Stimulated activated CD8-positive, alpha-beta memory T cell treated with anti-CD3 and anti-CD28 coated beads, Interleukin-12 subunit alpha, Interleukin-12 subunit beta, amount 100 ng/mL, for 4 hours (primary cell): ENCODE results near the gene LARP4B.

Experiments
- DNase-seq: peaks from one replicate; pipeline ENCODE4 v3.0.0-alpha.2; 2020; ENCODE audit warnings: low read depth

LARP4B gene

DNA sequence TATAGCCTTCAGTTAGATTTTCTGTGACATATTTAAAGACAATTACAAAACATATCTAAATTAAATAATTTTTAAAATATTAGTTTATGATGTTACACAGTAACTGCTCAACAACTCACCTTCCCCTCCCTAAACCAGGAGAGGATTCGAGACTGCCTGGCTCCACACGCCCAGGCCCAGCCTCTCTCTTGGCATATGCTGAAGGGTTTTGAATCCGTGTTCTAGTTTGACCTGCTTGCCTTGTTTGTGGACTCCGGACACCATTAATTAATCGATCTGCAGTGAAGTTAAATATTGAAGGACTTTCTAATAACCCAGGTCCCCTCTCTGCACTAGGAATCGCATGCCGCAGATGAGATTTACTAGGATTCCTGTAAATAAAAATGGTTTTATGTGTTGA is 106.6 kb downstream of the LARP4B start:
- DNase-seq: no peak

DNA sequence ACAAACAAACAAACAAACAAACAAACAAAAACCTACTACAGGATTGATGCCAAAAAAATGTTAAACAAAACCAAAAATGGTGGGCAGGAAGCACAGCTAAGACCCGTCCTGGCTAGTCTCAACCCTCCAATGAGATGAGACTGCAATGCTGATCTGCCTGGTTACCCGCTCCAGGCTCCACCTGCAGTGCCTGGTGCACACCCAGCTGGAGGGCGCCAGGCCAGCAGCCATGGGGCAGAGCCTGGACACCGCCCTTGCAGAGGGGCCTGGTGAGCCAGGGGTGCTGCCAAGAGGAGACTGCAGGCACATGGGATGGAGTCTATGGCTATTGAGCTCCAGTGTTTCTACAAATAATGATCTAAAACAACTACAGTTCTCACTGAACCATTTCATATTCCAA is 107.0 kb downstream of the LARP4B start:
- DNase-seq: no peak

DNA sequence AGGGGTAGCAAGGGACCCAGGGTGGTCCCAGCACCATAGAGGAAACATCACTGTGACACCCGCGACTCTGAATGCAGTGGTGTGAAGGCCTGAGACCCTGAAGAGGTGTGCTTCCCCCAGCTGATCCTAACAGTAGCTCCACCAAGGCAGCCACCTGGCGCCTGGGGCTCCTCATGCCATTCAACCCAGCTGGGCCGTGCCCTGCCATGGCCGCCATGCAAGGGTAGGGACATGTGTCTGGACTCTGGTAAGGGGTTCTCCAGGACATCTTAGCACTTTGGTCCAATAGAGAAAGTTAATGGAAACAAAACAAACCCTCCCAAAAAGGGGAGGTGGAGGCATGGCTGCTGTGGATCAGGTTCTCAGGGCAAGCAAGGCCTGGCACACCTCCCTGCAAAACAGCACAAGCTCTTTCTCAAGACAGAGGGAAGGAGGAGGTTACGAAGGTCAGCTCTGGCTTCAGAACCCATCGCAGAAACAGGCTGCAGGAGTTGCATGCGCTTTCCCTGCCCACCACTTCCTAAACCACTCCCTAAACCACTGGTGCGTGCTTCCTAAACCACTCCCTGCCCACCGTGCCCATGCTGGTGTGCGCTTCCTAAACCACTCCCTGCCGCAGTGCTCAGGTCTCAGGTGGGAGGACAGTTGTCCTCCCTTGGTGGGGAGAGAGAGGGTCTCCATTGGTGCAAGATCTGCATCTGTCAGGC is 108.7 kb downstream of the LARP4B start:
- no peak for DNase-seq

DNA sequence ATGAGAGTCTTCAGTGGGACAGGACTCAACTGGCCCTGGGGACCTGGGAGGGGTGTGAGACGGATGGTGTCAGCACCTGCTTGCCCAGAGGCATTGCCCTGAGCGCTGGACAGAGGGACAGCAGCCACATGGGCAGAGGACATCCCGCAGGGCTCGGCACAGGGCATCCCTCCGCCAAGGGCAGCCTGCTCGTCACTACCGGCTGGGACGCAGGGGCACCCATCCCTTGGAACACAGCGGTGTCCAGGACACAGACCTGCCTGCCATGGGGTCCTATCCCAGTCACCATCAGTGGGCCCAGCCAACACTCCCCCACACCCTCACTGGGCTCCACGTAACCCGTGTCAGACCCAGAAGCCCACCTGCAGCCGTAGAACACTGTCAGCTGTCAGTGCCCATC is 109.3 kb downstream of the LARP4B start:
- DNase-seq: no peak

DNA sequence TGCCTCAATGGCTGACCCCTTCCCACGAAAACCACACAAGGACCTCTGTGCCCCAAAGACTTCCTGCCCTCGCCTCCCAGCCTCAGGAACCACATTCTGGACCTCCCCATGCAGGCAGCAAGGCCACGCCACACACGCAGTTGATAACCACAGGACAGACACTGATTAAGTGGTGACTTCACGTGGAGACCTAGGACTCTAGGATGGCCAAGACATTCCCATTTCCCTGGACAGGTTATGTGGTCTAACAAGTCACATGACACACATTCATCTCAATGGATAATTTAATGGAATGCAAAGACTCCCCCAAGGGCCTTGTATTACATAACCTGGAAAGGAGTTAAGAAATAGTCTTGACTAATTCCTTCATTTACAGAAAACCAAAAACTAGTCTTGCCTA is 110.2 kb downstream of the LARP4B start:
- DNase-seq: no peak

DNA sequence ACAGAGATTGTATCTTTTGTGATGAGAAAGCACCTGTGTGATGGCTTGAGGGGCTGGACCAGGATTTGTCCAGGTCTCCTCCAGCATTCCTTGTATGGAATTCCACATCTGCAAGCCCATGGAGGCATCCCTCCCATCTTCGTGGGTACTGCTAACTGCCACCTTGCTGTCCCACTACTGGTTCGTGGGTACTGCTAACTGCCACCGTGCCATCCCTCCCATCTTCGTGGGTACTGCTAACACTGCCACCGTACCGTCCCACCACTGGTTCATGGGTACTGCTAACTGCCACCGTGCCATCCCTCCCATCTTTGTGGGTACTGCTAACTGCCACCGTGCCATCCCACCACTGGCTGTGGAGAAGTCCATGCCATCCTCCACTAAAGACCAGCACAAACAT is 111.7 kb downstream of the LARP4B start:
- DNase-seq: no peak

DNA sequence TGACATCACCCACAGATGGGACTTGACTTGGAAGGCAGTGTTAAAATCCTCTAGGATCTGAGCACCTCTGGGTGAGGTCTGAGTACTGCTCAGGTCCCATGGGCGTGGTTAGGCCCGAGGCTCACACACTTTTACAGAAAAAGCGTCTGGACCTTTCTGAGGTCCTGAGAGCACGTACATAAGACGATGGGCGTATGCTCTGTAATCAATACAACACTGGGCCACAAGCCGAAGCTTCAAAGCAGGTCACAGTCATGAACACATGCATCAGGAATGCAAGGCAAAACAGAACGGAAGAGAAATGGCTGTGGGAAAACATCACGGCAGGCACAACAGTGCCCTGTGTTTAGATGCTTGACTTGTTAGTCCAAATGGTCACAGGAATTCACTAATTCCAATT is 112.2 kb downstream of the LARP4B start:
- DNase-seq: no peak

DNA sequence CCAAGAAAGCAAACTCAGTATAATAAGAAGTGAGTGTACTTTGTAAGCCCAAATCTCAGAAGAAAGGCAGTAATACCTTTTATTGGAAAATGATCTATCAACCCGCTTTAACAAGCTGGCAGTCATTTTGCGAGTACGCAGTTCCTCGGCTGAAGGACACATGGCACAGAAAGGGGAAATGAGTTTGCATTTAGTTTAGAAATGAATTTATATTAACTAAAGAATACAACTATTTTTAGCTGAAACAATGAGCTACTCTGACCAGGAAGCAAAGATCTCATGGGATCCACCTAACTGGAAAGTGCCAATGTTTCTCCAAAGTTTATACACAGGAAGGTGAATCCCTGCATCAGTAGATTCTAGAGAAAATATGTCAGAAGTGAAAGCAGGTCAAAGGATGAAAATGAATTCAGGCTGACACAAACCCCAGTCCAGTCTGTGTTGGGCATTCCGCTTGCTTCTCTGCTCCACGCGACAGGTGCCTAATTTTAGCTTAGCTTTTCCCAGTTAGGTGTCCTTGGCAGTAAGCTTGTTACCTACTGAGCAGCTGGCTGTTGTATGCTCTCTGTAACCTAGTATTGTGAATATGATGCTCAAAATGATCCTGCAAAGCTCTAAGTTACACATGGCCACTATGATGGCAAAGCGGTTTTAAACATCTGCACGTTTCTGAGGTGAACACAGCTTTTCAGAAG is 112.8 kb downstream of the LARP4B start:
- DNase-seq: no peak

DNA sequence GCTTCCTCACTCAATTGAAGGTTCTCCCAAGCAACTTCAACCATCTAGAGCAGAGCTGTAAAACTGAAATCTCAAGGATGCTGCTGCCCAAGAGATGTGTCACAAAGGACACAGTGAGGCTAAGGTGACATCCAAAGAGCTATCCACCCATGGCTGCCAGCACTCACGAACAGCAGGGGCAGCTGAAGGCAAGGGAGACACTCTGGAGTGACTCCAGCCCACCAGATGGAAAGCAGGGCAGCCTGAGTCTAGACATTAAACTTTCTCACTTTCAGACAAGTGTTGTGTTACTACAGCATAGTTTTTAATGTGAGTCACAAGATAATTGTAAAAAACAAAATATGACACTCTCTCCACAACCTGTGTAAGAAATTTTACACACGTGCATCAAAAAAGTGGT is 113.5 kb downstream of the LARP4B start:
- DNase-seq: no peak

DNA sequence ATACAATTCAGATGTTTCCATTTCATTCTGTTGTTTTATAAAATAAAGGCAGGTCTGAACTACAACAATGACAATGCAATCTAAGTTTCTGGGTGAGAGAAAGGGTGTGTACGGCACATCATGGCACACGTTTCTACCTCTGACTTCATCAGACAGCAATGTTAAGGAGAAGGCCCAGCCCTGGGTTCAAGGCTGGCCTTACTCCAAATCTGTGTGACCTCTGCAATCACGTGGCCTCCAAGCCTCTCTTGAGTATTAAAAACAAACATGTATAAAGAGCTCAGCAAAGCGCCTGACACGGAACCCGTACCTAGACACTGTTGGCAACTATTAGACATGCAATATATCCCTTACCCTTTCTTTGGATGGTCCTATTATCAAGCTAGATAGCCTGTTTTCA is 114.1 kb downstream of the LARP4B start:
- DNase-seq: no peak

DNA sequence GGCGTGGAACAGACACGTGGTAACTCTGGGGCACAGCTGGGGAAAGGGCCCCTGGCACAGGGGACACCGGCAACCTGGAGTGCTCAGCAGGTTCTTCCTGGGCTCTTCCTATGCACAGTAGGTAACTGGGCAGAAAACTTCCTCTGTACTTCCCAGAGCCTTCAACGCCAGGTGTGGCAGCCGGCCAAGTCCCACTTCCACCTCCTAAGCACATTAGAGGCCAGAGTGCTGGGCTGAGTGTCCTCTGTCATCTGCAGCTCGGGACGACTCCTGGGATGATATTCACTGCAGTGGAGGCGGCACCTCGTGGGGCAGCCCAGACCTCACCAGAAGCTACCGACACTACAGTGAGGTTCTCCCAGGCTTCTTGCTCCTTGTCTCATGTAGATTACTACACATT is 114.5 kb downstream of the LARP4B start:
- no peak for DNase-seq

DNA sequence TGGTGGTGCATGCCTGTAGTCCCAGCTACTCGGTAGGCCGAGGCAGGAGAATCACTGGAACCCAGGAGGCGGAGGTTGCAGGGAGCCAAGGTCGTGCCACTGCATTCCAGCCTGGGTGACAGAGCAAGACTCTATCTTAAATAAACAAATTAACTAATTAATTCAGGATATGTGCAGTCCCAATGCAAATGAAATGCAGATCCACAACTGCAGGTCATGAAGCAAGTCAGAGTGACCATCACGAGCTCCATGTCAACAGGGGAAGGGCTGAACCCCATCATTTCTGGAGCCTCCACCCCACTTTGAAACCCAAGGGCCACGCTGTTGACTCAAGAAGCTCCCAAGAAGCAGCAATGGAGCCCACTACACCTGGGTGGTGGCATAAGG is 115.4 kb downstream of the LARP4B start:
- no peak for DNase-seq

DNA sequence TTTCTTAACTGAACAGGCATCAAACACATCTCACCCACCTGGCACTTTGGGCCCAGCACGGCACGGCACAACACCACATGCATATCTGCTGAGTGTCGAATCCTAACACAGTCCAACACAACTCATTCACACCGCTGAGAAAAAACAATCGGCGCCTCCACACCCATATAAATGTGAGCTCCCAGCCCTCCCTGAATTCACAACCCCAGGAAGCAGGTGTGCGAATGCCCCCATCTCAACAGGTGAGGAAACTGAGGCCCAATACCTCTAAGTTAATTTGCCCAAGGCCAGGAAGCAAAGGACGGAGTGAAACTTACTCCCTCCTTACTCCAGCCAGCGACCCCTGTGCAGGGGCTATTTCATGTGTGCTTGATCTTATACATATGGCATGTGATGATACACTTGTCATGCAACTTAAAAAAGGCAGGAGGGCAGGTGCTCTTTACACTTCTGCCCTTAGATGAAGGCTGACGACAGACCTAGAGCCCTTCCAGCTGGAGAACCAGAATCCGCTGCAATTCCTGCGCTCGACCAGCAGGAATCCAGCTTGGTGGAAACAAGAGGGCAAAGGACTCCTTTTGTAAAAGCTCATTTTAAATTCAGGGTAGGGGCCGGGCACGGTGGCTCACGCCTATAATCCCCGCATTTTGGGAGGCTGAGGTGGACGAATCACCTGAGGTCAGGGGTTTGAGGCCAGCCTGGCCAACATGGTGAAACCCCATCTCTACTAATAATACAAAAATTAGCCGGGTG is 116.0 kb downstream of the LARP4B start:
- DNase-seq: no peak

DNA sequence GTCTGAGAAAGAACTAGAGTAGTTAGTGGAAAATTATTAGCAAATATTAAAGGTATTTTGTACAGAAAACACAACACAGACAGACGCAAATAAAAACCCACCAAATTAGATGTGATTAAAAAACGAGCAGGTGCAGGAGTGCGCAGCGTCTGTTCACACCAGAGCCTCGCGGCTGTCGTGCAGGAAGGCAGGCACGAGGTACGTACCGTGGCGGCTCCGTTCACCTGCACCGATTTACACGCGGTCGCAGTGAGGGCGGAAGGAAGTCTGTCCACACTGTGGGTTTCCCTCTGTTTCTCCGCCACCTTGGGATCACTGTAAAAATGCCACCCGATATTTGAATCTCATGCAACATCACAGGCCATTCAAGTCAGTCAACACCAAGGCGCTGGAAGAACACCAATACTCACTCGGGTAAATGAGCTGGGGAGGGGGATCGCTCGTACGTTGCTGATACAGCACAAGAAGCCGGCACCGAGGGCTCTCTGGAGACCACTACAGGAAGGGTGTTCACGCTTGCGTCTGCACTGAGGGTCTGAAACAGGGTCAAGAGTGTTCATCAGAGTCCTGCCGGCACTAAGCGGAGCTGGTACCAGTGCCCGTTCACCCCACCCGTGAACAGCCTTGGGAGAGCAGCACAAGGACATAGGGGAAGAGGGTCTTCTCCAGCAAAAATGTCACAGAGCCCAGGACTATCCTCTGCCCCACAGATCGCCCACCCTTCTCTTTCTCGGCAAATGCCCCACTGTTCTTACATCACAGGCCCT is 116.8 kb downstream of the LARP4B start:
- no peak for DNase-seq

DNA sequence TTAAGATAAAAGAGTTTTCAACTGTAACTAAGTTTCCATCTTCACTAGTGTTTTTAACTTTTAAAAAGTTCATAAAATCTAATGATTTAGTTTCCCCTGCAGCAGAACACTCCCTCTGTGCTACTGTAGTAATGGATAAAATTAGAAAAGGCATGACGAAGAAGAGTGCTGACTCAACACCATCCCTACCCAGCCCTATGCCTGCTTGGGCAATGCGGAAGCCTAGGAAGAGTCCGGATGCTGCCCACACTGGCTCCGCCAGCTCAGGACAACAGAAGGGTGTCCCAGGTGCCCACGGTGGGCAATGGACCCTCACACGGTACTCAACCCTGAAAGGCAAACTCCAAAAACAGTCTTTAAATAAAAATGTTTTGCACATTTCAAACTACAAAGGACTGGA is 118.2 kb downstream of the LARP4B start:
- no peak for DNase-seq

DNA sequence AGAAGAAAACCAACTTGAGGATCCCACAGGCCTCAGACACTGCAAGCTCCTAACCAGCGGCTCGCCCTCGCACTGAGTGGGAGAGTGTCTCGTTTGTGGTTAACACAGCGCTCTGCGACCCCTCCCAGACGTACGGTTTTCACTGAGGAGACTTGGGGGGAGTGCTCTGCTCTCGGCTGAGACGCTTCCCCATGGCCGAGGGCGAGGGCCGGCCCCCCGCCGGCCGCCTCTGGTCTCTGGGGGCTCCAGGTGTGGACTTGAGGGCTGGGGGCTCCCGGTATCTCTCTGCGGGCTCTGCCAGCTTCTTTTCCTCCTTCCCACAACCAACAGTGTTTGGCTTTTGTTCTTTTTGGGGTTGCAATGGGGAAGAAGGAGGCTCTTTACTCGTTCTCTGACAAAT is 118.7 kb downstream of the LARP4B start:
- no peak for DNase-seq

DNA sequence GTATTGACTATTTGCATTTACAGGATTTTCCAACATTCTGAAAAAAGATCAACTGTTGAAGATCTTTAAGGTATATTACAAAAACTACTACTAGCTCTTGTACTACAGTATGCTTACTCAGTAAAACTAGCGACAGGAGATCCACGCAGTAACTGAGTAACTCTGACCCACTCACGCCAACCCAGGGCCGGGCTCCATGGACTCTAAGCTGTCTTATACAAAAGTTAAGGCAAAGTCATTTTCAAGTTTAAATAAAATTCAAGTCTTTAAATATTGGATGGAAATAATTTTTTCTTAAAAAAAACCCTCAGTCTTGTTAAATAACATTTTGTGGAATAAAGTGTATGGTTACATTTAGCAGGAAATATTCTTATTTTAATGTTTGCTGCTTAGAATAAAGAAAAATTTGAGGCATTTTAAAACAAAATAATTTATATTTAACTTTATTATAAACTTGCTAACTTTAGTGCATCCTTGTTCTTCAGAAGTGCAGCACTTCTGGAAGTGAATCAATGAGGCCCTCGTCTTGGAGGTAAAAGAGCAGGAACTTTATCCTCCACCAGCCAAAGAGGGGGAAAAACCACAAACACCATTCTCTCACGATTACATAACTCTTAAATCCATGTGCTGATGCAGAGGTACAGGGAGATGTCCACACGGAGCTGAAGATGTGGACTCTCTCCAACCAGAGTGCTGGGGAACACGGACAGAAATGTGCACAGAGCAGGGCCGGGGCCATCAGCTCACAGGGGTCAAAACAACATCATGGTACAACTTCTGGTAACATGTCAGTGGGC is 119.9 kb downstream of the LARP4B start:
- no peak for DNase-seq

DNA sequence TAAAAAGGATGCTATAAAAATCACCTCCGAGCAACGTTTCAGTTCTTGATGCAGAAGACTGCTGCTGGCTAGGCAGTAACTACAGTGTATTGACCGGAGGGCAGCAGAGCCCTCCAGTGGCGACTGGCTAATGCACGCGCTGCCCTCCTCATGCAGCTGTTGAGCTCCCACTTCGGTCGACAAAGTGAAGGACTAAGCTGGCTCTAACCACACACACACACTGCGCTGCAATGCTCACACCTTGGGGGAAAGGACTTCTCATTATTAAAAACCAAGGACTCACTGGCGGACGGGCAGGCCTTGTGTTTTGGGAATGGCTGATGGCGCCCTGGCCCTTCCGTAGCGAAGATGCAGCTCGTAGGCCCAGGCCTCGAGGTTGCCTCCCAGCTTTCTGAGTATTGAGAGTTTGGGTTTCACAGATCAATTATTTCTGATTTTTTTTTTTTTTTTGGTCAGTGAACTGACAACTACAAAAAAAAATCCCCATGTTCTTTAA is 121.1 kb downstream of the LARP4B start:
- no peak for DNase-seq

DNA sequence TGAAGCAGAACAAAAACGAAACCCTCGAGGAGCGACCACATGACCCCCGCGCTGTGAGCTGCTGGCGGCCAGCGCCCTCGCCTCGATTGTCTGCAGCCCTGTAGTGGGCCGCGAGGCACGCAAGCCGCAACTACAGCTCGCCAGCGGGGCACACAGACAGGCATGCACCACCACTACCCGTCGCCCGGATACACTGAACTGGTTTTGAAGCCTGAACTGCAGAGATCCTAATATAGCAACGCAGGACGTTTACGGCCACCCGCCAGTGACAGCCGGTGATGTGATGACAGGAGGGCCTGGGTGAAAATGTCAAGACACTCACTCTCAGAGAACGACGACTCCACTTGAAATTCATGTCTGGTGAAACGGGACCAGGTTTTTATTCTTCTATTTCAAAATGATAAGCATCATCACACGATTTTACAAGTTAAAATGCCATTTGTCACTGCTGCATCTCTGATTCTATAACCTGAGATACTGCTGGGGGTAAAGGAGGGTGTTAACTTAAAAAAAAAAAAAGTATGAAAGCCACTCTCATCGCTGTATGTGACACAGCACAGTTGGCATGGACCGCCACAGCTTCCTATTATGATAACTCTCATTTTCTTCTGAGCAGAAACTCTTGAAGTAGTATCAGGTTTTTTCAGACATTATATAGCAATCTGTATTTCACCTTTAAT is 121.7 kb downstream of the LARP4B start:
- DNase-seq: no peak

DNA sequence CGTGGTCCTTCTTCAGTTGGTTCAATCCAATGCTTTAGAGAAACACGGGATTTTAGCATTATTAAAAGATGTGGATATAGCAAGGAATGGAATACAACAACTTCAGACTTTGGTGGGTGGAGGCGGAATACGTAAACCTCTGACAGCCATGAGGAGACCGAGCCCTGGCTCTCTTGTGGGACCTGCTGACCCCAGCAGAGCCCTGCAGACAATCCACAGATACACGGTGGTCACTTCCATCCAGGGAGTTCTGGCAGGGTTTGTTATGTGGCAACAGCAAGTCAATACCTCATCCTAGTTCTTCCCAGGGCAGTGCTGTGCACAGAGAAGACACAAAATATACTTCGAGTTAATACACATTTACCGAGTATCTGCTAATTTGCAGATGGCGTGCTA is 123.5 kb downstream of the LARP4B start:
- no peak for DNase-seq
